GM12874 (cell line): ENCODE data around the gene ARID1B.

Experiments used
- TF ChIP-seq, protein P1 (sequence below): IDR thresholded peaks from 2 replicates; pipeline ENCODE4 v1.5.1; 2011; ENCODE audit warnings: low read depth, mild to moderate bottlenecking, control low read depth, low read length, moderate library complexity; ENCODE audit not compliant: insufficient read depth

The ARID1B gene

DNA sequence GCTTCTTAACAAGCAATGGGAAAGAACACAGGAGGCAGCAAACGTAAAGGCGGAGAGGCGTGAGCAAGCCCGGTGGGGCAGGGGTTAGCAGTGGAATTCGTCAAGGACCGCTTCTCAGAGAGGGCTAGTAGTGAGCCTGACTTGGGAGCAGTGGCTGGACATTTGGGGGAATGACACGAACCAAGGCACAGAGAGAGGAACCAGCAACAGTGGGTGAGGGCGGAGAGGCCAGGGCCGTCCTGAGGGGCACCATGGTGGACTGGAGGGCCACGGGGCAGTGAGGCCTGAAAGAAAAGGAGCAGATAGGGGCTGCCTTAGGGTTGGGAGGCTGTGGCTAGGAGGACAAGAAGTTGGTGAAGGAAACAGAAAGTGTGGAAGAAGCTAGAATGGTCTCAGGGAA, 12.1 kb upstream of the ARID1B start:
- TF ChIP-seq, protein P1, sequence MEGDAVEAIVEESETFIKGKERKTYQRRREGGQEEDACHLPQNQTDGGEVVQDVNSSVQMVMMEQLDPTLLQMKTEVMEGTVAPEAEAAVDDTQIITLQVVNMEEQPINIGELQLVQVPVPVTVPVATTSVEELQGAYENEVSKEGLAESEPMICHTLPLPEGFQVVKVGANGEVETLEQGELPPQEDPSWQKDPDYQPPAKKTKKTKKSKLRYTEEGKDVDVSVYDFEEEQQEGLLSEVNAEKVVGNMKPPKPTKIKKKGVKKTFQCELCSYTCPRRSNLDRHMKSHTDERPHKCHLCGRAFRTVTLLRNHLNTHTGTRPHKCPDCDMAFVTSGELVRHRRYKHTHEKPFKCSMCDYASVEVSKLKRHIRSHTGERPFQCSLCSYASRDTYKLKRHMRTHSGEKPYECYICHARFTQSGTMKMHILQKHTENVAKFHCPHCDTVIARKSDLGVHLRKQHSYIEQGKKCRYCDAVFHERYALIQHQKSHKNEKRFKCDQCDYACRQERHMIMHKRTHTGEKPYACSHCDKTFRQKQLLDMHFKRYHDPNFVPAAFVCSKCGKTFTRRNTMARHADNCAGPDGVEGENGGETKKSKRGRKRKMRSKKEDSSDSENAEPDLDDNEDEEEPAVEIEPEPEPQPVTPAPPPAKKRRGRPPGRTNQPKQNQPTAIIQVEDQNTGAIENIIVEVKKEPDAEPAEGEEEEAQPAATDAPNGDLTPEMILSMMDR: no peak

DNA sequence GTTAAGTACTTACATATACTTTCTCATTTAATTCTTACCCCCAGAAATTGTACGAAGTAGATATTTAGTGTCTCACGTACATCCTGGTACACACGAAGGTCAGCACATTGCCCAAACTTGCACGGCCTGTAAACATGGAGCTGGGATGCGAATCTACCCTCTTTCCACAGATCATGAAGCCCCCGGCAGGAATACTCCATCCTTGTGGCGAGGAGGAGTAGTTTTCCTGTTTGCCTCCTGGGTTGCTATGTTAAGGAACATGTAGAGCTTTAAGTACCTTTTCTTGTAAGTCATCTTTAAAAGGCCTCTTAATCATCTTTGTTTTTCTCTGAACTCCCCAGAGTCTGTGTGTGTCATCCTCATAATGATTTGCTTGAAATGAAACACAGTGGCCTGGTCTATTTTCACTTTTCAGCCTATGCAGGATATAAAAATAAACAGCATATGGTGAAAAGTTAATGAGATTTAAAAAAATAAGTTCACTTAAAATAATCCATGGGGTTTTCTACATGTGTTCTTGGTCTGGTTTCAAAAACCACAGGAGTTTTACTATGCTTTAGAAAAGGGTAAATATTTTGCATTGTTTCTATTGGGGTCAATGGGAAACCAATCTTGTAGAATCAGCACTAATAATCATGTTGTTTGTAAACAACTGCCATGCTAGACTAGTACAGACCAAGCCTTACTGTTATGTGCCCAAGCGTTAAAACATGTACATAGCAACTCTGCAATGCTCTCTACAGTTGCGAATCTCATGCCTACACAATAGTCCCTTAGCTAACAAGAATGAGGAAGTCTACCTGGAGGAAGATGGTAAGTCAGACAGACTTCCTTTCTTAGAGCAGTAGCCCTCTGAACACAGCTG, 9.3 kb upstream of the ARID1B start:
- TF ChIP-seq, protein P1: no peak

DNA sequence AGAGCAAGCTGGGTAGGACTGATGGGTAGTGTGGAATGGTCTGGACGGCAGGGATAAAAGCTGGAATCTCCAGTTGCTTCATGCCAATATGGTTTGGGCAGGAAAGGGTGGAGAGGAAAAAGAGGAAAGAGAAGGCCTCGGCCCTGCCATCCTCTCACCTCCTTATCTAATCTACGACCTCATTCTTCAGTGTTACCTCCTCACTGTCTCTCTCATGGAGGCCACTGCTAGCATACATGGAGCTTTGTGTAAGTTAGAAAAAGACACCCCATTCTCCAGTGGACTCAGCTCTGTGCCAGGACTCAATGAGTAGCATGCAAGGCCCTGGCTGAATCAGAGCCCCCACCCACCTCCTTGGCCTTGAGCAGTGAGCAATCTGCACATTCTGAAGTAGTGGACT, 6.1 kb upstream of the ARID1B start:
- TF ChIP-seq, protein P1: no peak

DNA sequence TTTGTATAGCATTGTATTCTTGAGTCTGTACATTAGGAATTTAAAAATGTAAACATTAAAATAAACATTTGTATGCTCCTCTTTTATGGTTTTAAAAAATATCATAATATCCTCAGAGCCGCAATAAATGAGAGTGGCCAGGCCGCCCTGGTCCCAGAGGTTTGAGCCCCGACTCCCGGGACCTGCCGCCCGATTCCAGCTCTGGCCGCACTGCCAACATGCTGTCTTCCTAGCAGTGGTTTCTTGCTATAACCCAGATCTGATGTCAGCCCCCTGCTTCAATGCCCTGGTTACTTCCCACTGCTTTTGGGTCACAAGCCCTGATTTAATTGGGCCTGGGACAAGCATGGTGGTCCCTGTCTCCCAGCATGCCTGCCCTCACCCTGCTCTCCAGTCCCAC, 5.4 kb upstream of the ARID1B start:
- TF ChIP-seq, protein P1: no peak

DNA sequence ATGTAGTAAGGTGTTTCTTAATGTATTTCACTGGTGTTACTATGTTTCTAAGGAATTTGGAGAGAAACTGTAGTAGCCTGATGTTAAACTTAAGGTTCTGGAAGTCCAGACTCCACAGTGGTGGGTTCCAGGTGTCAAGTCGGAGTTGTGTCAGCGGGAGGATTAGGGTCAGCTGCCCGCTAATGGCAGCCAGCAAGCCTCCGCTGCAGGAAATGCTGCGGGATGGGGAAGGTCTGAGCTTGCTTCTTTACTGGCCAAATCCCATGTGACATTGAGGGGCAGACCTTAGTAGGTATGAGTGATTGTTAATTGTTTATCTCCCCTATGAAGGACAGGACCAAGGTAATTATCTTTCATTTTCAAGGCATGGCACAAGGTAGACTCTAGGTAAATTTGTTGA, 3.7 kb upstream of the ARID1B start:
- TF ChIP-seq, protein P1: no peak

DNA sequence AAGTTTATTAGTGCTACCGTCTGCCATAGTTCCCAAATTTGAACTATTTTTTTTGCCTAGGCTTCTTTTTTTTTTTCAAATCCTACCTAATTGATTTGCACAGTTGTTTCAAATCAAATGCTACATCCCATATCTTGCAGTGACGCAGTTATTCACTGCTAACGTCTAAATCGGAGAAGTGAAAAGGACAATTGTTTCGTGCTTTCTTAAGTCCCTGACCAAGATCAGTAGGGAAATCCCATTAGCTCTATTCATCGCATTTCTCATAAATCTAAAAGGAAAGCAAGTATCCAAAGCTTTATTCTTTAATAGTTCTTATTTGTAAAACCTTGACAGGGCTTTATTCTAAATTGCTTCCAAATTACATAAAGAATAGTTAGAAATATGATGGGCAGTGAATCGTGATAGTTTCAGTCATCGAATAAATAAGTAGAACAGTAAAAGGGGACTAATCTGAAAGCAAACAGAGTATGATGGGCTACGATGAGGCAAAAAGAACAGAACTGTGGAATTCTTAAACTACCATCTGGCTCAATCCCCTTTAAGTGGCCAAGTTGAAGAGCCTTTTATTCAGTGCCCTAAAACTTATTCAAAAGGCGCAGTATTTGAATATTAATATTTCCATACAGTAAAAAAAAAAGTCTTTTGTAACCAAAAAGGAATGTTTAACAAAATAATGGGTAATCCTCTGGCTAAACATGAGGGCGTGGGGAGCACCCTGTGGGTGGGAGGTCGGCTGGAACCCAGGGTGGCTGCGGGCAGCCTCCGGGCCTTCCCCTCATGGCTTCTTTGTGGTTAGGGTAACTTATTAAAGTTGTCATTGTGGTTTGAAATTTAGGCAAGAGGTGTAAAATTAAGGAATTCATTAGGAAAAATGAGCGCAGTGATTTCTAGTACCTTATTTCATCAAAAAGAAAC, 3.0 kb upstream of the ARID1B start:
- TF ChIP-seq, protein P1: no peak

DNA sequence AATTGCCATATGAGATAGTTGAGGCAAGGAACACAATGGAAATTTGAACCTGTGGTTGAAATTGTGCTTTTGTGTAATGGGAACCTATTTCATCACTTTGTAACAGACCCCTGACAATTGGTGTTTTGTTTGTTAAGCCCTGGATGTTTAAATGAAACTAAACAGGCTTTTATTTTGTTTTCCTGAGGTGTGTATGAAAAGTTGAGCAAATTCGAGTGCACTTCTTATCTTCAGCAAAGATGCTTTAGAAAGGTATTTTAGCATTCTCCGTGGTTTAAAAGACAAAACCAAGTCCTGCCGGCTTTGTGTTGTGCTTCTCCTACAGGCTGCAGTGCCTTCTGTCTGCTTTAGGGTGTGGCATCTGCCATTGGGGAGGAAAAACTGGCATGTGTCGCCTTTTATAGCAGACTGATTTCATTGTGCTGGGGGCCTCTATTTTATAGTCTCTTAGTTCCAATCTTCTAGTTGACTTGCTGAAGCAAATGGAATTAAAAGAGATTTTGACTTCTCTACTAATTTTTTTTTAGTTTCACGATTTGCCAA, 2.2 kb upstream of the ARID1B start:
- TF ChIP-seq, protein P1: no peak
